Stomach (tissue), 4 donors: ENCODE measurements around the gene ATP6V0D1.

ENCODE experiments used
- EP300 ChIP-seq: sonication (generic); formaldehyde crosslinking; IDR thresholded peaks from one replicate; pipeline ENCODE4 v1.6.1; 2017; ENCODE audit warnings: antibody characterized with exemption
- POLR2A ChIP-seq, 4 donors: fragments of 450-650 bp; IDR thresholded peaks; one replicate each; pipeline ENCODE4 v1.6.1; 2016; ENCODE audit warnings: antibody characterized with exemption in 4 of 4, control low read depth in 2 of 4, mild to moderate bottlenecking in 1 of 4, moderate library complexity in 1 of 4
- POLR2AphosphoS5 ChIP-seq, 3 donors: sonication (generic); formaldehyde crosslinking; IDR thresholded peaks; one replicate each; pipeline ENCODE4 v1.6.1; 2016; ENCODE audit warnings: antibody characterized with exemption in 3 of 3
- TF ChIP-seq, protein P1 (sequence below), 7 experiments: fragments of 450-650 bp in 4 of 7; fragments of 200-600 bp in 3 of 7; sonication (generic) in 3 of 7; IDR thresholded peaks; one replicate each; pipeline ENCODE4 v1.5.1; 2016 to 2019; ENCODE audit warnings: antibody characterized with exemption in 7 of 7, control low read depth in 2 of 7, mild to moderate bottlenecking in 1 of 7

DNA sequence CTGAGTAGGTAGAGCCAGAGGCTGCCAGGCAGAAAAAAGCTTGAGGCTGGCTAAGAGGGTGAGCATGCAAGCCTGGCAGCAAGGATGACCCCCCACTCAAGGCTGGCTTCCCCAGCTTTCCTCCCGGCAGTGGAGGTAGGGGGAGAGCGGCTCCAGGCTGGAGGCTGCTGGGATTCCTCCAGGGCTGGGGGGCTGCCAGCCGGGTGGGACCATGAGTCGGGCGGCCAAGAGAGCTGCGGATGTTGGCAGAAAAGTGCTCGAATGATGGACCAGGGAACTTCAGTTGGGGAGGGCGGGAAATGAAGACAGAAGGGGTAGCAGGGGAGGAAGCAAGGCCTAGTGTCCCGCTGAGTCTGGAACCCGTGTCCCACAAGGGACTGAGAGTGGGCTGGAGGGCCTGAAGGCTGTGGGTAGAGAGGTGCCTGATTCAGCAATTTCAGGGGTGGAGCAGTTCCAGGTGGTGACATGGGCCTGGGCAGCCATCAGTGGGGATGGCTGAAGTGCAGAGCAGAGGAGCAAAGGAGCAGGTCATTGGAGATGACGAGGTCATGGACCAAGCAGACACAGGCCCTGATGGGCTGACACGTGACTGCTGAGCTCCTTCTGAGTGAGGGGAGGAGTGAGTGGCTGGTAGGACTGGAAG is 29.8 kb downstream of the ATP6V0D1 start:
- TF ChIP-seq, protein P1, sequence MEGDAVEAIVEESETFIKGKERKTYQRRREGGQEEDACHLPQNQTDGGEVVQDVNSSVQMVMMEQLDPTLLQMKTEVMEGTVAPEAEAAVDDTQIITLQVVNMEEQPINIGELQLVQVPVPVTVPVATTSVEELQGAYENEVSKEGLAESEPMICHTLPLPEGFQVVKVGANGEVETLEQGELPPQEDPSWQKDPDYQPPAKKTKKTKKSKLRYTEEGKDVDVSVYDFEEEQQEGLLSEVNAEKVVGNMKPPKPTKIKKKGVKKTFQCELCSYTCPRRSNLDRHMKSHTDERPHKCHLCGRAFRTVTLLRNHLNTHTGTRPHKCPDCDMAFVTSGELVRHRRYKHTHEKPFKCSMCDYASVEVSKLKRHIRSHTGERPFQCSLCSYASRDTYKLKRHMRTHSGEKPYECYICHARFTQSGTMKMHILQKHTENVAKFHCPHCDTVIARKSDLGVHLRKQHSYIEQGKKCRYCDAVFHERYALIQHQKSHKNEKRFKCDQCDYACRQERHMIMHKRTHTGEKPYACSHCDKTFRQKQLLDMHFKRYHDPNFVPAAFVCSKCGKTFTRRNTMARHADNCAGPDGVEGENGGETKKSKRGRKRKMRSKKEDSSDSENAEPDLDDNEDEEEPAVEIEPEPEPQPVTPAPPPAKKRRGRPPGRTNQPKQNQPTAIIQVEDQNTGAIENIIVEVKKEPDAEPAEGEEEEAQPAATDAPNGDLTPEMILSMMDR (IDR thresholded peaks at IDR 0.05), result no peak
- no peak for TF ChIP-seq POLR2A (IDR thresholded peaks at IDR 0.05)
- TF ChIP-seq EP300, result no peak
- no peak for TF ChIP-seq POLR2AphosphoS5 (IDR thresholded peaks at IDR 0.05)
